Transverse colon (tissue), 4 donors: ENCODE measurements around the gene PDZK1IP1. TPM values are rescaled to one million over a fixed set of nuclear protein-coding genes. Genes with fewer than 3 reads are reported as not detected.
"Not testable (repeated sequence)": the region's sequence is repeated elsewhere in the genome, so short reads cannot be mapped to it uniquely, and the experiment has no call there.

ENCODE experiments used
- DNase-seq: peaks from one replicate; pipeline ENCODE4 v3.0.0-alpha.2; 2019
- H3K27ac ChIP-seq, 4 donors: fragments of 200-600 bp; sonication (generic); 2 replicates each; pipeline ENCODE4 v1.5.1; 2016 to 2018; ENCODE audit warnings: inconsistent platforms in 4 of 4
- H3K27me3 ChIP-seq: fragments of 200-600 bp; sonication (generic); 2 replicates; pipeline ENCODE4 v1.5.1; 2017; ENCODE audit warnings: inconsistent platforms
- H3K36me3 ChIP-seq, 4 donors: fragments of 200-600 bp; sonication (generic); 2 replicates each; pipeline ENCODE4 v1.5.1; 2017 to 2019; ENCODE audit warnings: inconsistent platforms in 4 of 4
- H3K4me1 ChIP-seq, 4 donors: fragments of 200-600 bp; sonication (generic); 2 replicates each; pipeline ENCODE4 v1.5.1; 2017 to 2020; ENCODE audit warnings: inconsistent platforms in 4 of 4
- H3K4me3 ChIP-seq, 4 donors: fragments of 200-600 bp; sonication (generic); 1 replicate in 1 of 4; 2 replicates in 3 of 4; pipeline versions ENCODE4 v1.5.1 to v1.6.1; 2017 to 2019; ENCODE audit warnings: inconsistent platforms in 4 of 4
- H3K9me3 ChIP-seq, 2 donors: fragments of 200-600 bp; sonication (generic); 2 replicates each; pipeline ENCODE4 v1.5.1; 2017 to 2019; ENCODE audit warnings: inconsistent platforms in 2 of 2
- EP300 ChIP-seq: sonication (generic); formaldehyde crosslinking; IDR thresholded peaks from one replicate; pipeline ENCODE4 v1.6.1; 2017; ENCODE audit warnings: antibody characterized with exemption, low read depth
- POLR2A ChIP-seq: fragments of 450-650 bp; IDR thresholded peaks from one replicate; pipeline ENCODE4 v1.6.1; 2016; ENCODE audit warnings: antibody characterized with exemption, mild to moderate bottlenecking, moderate library complexity
- POLR2AphosphoS5 ChIP-seq, 3 donors: sonication (generic); formaldehyde crosslinking; IDR thresholded peaks; one replicate each; pipeline ENCODE4 v1.6.1; 2016; ENCODE audit warnings: antibody characterized with exemption in 3 of 3
- WGBS, 2 donors: methylation state at CpG; one replicate each; pipeline ENCODE4 v1.1.5; 2018; ENCODE audit warnings: low coverage in 1 of 2; 5-methylcytosine and 5-hydroxymethylcytosine counted together
- in situ Hi-C, 4 donors: fragments of 200-750 bp; cut with MboI; loops; one replicate each; pipeline versions ENCODE4 v1.15.0 to v1.15.1; 2017; ENCODE audit warnings: low sequenced_read_pairs in 3 of 4, low pct_ligation_motif_present in 1 of 4, low pct_unique_long_range_greater_than_20kb in 1 of 4
- intact Hi-C: fragments of 100-400 bp; cut with DNase I; formaldehyde crosslinking; loops from one replicate; pipeline ENCODE4 v1.15.1; 2023; ENCODE audit warnings: low total_unique reads
- total RNA-seq, 4 donors: library from RNA; depleted of rRNA; stranded (reverse); fragments of >200 nt; gene quantifications; one replicate each; pipeline ENCODE4 v1.1.0, GENCODE V29; 2016
- TF ChIP-seq, protein P1 (sequence below), 5 experiments: fragments of 200-600 bp in 3 of 5; fragments of 450-650 bp in 2 of 5; sonication (generic) in 3 of 5; IDR thresholded peaks; 1 replicate in 2 of 5; 2 replicates in 3 of 5; pipeline ENCODE4 v1.5.1; 2016 to 2017; ENCODE audit warnings: antibody characterized with exemption in 5 of 5, inconsistent platforms in 3 of 5, mild to moderate bottlenecking in 2 of 5, moderate library complexity in 1 of 5

PDZK1IP1 gene
- total RNA-seq, 4 donors from 2014 or later = 16.5 to 228 (median 148) TPM

DNA sequence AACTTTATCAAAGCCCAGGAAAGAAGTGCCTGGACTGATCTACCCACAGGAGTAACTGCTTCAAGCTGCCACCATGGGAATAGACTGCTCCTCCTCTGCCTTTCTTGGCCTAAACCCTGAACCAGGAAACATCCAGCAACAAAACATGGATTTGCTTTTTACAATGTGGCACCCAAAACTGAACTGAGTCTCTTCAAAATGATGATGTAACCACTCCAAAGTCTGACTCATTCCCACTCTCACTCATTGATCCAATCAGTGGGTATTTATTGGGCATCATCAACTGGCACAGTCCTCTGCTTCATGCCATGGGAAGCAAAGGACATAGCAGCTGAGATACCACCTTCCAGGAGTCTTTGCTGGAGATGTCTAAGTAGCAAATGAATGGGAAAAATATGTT, 29.1 kb downstream of the PDZK1IP1 start:
- H3K36me3 ChIP-seq = no peaks in the 10 kb centered on the region
- H3K9me3 ChIP-seq = no peaks in the 10 kb centered on the region
- TF ChIP-seq POLR2A (no peak), EP300 (no peak), POLR2AphosphoS5 (IDR thresholded peaks at IDR 0.05) (no peak)
- TF ChIP-seq, protein P1, sequence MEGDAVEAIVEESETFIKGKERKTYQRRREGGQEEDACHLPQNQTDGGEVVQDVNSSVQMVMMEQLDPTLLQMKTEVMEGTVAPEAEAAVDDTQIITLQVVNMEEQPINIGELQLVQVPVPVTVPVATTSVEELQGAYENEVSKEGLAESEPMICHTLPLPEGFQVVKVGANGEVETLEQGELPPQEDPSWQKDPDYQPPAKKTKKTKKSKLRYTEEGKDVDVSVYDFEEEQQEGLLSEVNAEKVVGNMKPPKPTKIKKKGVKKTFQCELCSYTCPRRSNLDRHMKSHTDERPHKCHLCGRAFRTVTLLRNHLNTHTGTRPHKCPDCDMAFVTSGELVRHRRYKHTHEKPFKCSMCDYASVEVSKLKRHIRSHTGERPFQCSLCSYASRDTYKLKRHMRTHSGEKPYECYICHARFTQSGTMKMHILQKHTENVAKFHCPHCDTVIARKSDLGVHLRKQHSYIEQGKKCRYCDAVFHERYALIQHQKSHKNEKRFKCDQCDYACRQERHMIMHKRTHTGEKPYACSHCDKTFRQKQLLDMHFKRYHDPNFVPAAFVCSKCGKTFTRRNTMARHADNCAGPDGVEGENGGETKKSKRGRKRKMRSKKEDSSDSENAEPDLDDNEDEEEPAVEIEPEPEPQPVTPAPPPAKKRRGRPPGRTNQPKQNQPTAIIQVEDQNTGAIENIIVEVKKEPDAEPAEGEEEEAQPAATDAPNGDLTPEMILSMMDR (IDR thresholded peaks at IDR 0.05) = no peak
- in situ Hi-C loops (no loop called here), intact Hi-C loops (no loop called here)
- H3K27me3 ChIP-seq = no peaks in the 10 kb centered on the region
- H3K4me3 ChIP-seq = no peak overlapping the region
- no peak for DNase-seq
- H3K4me1 ChIP-seq = no peaks in the 10 kb centered on the region
- H3K27ac ChIP-seq = no peak overlapping the region

DNA sequence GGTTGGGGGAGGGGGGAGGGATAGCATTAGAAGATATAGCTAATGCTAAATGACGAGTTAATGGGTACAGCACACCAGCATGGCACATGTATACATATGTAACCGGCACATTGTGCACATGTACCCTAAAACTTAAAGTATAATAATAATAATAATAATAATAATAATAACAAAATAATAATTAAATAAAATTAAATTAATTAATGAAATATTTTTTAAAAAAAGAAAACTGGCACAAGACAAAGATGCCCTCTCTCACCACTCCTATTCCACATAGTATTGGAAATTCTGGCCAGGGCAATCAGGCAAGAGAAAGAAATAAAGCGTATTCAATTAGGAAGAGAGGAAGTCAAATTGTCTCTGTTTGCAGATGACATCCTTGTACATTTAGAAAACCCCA, 31.9 kb downstream of the PDZK1IP1 start:
- H3K4me1 ChIP-seq, DNase-seq, H3K36me3 ChIP-seq, H3K27me3 ChIP-seq, H3K9me3 ChIP-seq, H3K4me3 ChIP-seq, in situ Hi-C loops, H3K27ac ChIP-seq, intact Hi-C loops: not testable (repeated sequence)
- 77 to 94% methylated on average over 3 of the region's 3 CpGs for WGBS, 2 donors

DNA sequence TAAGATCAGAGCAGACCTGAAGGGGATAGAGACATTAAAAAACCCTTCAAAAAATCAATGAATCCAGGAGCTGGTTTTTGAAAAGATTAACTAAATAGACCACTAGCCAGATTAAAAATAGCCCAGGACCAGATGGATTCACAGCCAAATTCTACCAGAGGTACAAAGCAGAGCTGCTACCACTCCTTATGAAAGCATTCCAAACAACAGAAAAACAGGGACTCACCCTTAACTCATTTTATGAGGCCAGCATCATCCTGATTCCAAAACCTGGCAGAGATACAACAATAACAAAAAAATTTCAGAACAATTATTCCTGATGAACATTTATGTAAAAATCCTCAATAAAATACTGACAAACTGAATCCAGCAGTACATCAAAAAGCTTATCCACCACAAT, 33.4 kb downstream of the PDZK1IP1 start:
- H3K9me3 ChIP-seq, intact Hi-C loops, DNase-seq, H3K4me1 ChIP-seq, in situ Hi-C loops, H3K4me3 ChIP-seq, H3K27ac ChIP-seq, H3K27me3 ChIP-seq, H3K36me3 ChIP-seq: not testable (repeated sequence)

DNA sequence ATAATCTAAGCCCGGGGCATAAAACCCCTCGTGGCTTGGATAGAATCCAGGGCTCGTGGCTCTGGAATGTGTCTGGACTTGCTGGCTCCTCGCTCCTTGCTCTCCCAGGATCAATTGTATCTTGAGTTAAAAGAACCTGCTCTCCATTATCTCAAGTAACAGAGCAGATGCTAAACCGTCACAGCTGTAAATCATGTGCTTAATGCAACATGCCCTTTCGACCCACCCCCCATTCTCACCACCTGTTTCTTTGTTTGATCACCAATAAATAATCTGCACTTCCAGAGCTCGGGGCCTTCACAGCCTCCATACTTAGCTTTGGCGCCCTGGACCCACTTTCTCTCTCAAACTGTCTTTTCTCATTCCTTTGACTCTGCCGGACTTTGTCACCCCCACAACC, 40.7 kb downstream of the PDZK1IP1 start:
- H3K9me3 ChIP-seq, intact Hi-C loops, H3K27me3 ChIP-seq, H3K27ac ChIP-seq, H3K4me3 ChIP-seq, DNase-seq, in situ Hi-C loops, H3K4me1 ChIP-seq, H3K36me3 ChIP-seq: not testable (repeated sequence)
- 39 to 42% methylated on average over 5 to 9 of the region's 9 CpGs for WGBS, 2 donors

DNA sequence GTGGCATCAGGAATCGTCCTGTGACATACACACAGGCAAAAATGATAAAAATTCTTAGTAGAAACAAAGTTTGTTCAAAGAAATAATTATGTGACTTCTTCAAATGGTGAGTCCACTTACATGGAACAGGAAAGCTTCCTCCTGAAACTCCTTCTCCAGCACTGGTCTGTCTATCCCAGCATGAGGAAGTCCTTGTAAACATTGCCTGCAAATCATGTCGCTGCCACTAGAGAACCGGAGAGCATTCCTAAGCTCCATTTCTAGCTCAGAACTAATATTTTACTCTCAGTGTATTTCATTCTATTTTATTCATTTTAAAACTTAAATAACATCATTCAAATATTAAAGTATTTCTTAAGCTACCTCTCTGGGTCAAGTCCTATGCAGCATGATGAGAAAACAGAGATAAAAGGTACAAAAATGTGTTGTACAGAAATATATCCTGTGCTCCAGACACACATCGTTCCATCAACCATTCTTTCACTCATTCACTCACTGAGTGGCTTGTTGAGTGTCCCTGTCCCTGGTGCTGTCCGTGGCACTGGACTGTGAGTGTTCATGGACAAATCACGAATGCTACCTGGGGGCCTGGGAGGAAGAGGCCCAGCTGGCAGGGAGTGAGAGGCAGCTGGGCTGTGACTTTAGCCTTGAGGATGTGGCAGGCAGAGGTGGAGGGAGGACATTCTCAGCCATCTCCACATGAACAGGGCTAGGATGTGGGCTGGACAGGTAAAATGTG, 42.6 kb downstream of the PDZK1IP1 start:
- Histone ChIP-seq H3K4me3 (no peak overlapping the region), H3K4me1 (no peaks in the 10 kb centered on the region), H3K27me3 (no peaks in the 10 kb centered on the region), H3K36me3 (no peaks in the 10 kb centered on the region), H3K9me3 (no peaks in the 10 kb centered on the region), H3K27ac (no peak overlapping the region)
- in situ Hi-C loops (no loop called here), intact Hi-C loops (no loop called here)
- 47 to 48% methylated on average over 5 to 6 of the region's 6 CpGs for WGBS, 2 donors
- TF ChIP-seq EP300 (no peak), POLR2AphosphoS5 (IDR thresholded peaks at IDR 0.05) (no peak), POLR2A (no peak)
- TF ChIP-seq, protein P1 (IDR thresholded peaks at IDR 0.05) = no peak
- DNase-seq = no peak

DNA sequence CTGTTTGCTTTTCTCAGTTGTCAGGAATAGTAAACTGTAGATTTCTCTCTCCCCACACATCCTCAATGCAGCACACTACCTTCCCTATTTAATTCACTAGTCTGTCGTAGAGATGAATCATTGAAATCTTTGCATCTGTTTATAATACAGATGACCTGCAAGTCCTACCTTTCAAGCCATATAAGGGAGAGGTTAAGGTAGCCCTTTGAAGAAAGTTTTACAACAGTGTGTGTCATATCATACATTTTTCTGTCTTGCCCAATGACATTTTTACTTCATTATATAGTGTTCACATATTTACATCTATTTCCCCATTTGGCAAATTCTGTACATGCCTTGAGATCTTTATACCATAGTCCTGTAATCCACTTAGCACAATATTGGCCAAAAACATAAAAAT, 43.3 kb downstream of the PDZK1IP1 start:
- H3K36me3 ChIP-seq, H3K4me3 ChIP-seq, H3K4me1 ChIP-seq, in situ Hi-C loops, H3K27me3 ChIP-seq, intact Hi-C loops, H3K27ac ChIP-seq, DNase-seq, H3K9me3 ChIP-seq: not testable (repeated sequence)
- WGBS, 2 donors = 0 to 7% methylated on average over 1 of the region's 1 CpG
